ENCODE measurements around the gene HPS6.
A peak's percentile ranks its signal among the peaks of the same experiment; 100 is the strongest.

The HPS6 gene

GRCh38 chr10:102113956-102114857 is 49.1 kb downstream of the HPS6 start:
- H3K27ac ChIP-seq: peak overlapping the region; percentile 78
- TF ChIP-seq, protein P1, sequence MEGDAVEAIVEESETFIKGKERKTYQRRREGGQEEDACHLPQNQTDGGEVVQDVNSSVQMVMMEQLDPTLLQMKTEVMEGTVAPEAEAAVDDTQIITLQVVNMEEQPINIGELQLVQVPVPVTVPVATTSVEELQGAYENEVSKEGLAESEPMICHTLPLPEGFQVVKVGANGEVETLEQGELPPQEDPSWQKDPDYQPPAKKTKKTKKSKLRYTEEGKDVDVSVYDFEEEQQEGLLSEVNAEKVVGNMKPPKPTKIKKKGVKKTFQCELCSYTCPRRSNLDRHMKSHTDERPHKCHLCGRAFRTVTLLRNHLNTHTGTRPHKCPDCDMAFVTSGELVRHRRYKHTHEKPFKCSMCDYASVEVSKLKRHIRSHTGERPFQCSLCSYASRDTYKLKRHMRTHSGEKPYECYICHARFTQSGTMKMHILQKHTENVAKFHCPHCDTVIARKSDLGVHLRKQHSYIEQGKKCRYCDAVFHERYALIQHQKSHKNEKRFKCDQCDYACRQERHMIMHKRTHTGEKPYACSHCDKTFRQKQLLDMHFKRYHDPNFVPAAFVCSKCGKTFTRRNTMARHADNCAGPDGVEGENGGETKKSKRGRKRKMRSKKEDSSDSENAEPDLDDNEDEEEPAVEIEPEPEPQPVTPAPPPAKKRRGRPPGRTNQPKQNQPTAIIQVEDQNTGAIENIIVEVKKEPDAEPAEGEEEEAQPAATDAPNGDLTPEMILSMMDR (conservative IDR thresholded peaks at IDR 0.05): no peak
- TF ChIP-seq ZFX (IDR thresholded peaks at IDR 0.05): peak; percentile 73; the same call in 1 of the 2 replicates

- H3K27ac ChIP-seq: peak overlapping the region; percentile 78
- TF ChIP-seq, protein P1 (conservative IDR thresholded peaks at IDR 0.05): no peak
- no peak for TF ChIP-seq ZFX (IDR thresholded peaks at IDR 0.05)
Observed at GRCh38 chr10:102114861-102115618, 49.9 kb downstream of the HPS6 start.

DNA sequence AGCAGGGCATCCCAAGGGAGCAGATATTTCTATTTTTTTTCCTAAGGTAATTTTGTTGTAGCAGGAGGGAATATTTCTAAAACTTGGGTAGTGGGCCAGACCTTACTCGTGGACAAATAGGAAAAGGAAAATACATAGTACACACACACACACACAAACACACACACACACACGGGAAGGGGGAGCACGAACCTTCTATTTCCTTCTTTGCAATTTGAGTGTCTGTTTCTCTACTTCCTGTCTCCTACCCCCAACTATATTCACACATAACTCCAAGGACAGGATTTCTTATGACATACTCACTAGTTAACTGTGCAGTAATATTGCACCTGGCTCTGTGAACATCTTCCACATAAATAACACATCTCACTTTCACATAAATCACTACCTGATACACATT is 50.6 kb downstream of the HPS6 start:
- peak overlapping the region; percentile 78 for H3K27ac ChIP-seq
- TF ChIP-seq, protein P1 (conservative IDR thresholded peaks at IDR 0.05): no peak
- TF ChIP-seq ZFX (IDR thresholded peaks at IDR 0.05): no peak

- TF ChIP-seq ZFX (IDR thresholded peaks at IDR 0.05): no peak
- TF ChIP-seq, protein P1 (conservative IDR thresholded peaks at IDR 0.05): no peak
- peak overlapping the region; percentile 91 for H3K27ac ChIP-seq
Observed at GRCh38 chr10:102116656-102117055, 51.5 kb downstream of the HPS6 start.

All from C4-2B (cell line).